ENCODE results near the gene KRT86. TPM values are rescaled to one million over a fixed set of nuclear protein-coding genes. Genes with fewer than 3 reads are reported as not detected.

KRT86 gene
- total and polyA plus RNA-seq, 9 of the 15 experiments (the other 6 are each of a cell fraction or from before 2014, with no cell fraction given), result not detected

GRCh38 chr12:52350021-52350620 lies 75.7 kb downstream of the KRT86 start:
- H3K9ac ChIP-seq (ENCODE audit: insufficient read depth in 1 of 2, low read depth in 2 of 2, low read length in 2 of 2), result no peak overlapping the region
- H3K9me3 ChIP-seq (replicated peaks; ENCODE audit: control insufficient read depth, insufficient read depth, low read depth, low read length), result no peaks in the 10 kb centered on the region
- in situ Hi-C loops (cut with MboI) (no loop called here), intact Hi-C loops (cut with micrococcal nuclease) (no loop called here)
- no peak for DNase-seq (ENCODE audit: extremely low read depth in 1 of 4, low spot score in 3 of 4)
- no peaks in the 10 kb centered on the region for H3K36me3 ChIP-seq (ENCODE audit: control insufficient read depth, insufficient read depth, low read length)
- H3K79me2 ChIP-seq (ENCODE audit: control insufficient read depth, insufficient read depth, low read length), result no peaks in the 10 kb centered on the region
- no peak for ATAC-seq
- CTCF ChIA-PET (ENCODE audit: low intra/inter-chr PET ratio), result no interaction called here
- no peak overlapping the region for H3K4me2 ChIP-seq (ENCODE audit: insufficient read depth, low read length)
- H3K27me3 ChIP-seq (ENCODE audit: control insufficient read depth in 2 of 2, insufficient read depth in 2 of 2, low read length in 2 of 2), result peaks cover 12 to 45% of the 10 kb centered on the region in 2 experiments; a peak in 3 of 5 replicates
- POLR2A ChIA-PET, result no interaction called here
- no peak for FAIRE-seq
- TF ChIP-seq REST (IDR thresholded peaks at IDR 0.05; ENCODE audit: borderline replicate concordance) (no peak), REST (CRISPR knock-in tag; IDR thresholded peaks at IDR 0.05; ENCODE audit: low read depth) (no peak), RBM25 (IDR thresholded peaks at IDR 0.05; ENCODE audit: low read depth, low read length, severe bottlenecking) (peak; percentile 43)
- no peak overlapping the region for H2AFZ ChIP-seq (ENCODE audit: low read depth, low read length)
- H3K27ac ChIP-seq (ENCODE audit: extremely low read depth, low read depth, low read length), result no peak overlapping the region
- no peak overlapping the region for H3K4me3 ChIP-seq
- BruUV-seq (replicated peaks), result no TSS peak
- WGBS (ENCODE audit: insufficient coverage, low coverage, missing lambda C conversion rate), result 2% methylated on average over 7 of the region's 8 CpGs
- no peaks in the 10 kb centered on the region for H4K20me1 ChIP-seq (replicated peaks; ENCODE audit: control insufficient read depth, insufficient read depth, low read length)
- peaks cover 3% of the 10 kb centered on the region for H3K9me1 ChIP-seq (ENCODE audit: control insufficient read depth, insufficient read depth, low read length)
- no peaks in the 10 kb centered on the region for H3K4me1 ChIP-seq (replicated peaks in 1 of 2; ENCODE audit: control insufficient read depth in 2 of 2, insufficient read depth in 2 of 2, low read length in 2 of 2)
